NCI-H2107 treated with DMSO at 0.1 percent for 48 hours (cell line): ENCODE results near the gene ATG16L2.
A peak's percentile ranks its signal among the peaks of the same experiment; 100 is the strongest.
"Not testable (repeated sequence)": the region's sequence is repeated elsewhere in the genome, so short reads cannot be mapped to it uniquely, and the experiment has no call there.

Experiments used
- DNase-seq: peaks from one replicate; lab custom pipeline; 2025; ENCODE audit not compliant: unreplicated experiment; lab: John Stamatoyannopoulos, UW

Gene ATG16L2

GRCh38 chr11:72798361-72798760 lies 15.8 kb upstream of the ATG16L2 start:
- no peak for DNase-seq

GRCh38 chr11:72799441-72799840 lies 14.8 kb upstream of the ATG16L2 start:
- no peak for DNase-seq

- no peak for DNase-seq
These were observed 11.4 kb upstream of the ATG16L2 start for GRCh38 chr11:72802822-72803221.

- no peak for DNase-seq
These were observed 9.0 kb upstream of the ATG16L2 start for GRCh38 chr11:72805216-72805615.

- not testable (repeated sequence) for DNase-seq
These were observed 7.8 kb upstream of the ATG16L2 start for GRCh38 chr11:72806378-72806777.

- no peak for DNase-seq
These were observed 7.1 kb upstream of the ATG16L2 start for GRCh38 chr11:72807021-72807693.

- DNase-seq: no peak
These were observed 6.4 kb upstream of the ATG16L2 start for GRCh38 chr11:72807792-72808191.

- no peak for DNase-seq
These were observed 5.8 kb upstream of the ATG16L2 start for GRCh38 chr11:72808331-72808798.

- not testable (repeated sequence) for DNase-seq
These were observed 2.5 kb upstream of the ATG16L2 start for GRCh38 chr11:72811686-72812085.

- DNase-seq: no peak
These were observed 1.6 kb upstream of the ATG16L2 start for GRCh38 chr11:72812604-72812966.

- no peak for DNase-seq
These were observed 1.1 kb upstream of the ATG16L2 start for GRCh38 chr11:72812967-72813739.

- DNase-seq: peak; percentile 35
These were observed 398 bp upstream of the ATG16L2 start for GRCh38 chr11:72813740-72814285.

GRCh38 chr11:72815110-72815618 lies 953 bp downstream of the ATG16L2 start:
- peak; percentile 71 for DNase-seq

GRCh38 chr11:72816404-72816990 lies 2.3 kb downstream of the ATG16L2 start:
- no peak for DNase-seq

GRCh38 chr11:72817966-72818365 lies 3.8 kb downstream of the ATG16L2 start:
- DNase-seq: no peak

GRCh38 chr11:72818971-72819370 lies 4.8 kb downstream of the ATG16L2 start:
- no peak for DNase-seq

- no peak for DNase-seq
These were observed 6.4 kb downstream of the ATG16L2 start for GRCh38 chr11:72820439-72821139.

GRCh38 chr11:72821221-72821919 lies 7.2 kb downstream of the ATG16L2 start:
- no peak for DNase-seq

GRCh38 chr11:72821920-72822799 lies 7.9 kb downstream of the ATG16L2 start:
- peak; percentile 78 for DNase-seq
